Epithelial cell of esophagus (primary cell): ENCODE measurements around the gene KRTCAP2.

Source experiments
- DNase-seq: peaks from one replicate; pipeline ENCODE4 v3.0.0; 2010; ENCODE audit warnings: low read depth
- H3K4me3 ChIP-seq: 2 replicates; pipeline ENCODE4 v1.5.1; 2011; ENCODE audit warnings: mild to moderate bottlenecking, low read length, control low read depth
- TF ChIP-seq, protein P1 (sequence below): IDR thresholded peaks from 2 replicates; pipeline ENCODE4 v1.5.1; 2011; ENCODE audit warnings: low read depth, mild to moderate bottlenecking, low read length, control low read depth, inconsistent platforms; ENCODE audit not compliant: insufficient read depth; ENCODE audit errors: missing control alignments

The KRTCAP2 gene

DNA sequence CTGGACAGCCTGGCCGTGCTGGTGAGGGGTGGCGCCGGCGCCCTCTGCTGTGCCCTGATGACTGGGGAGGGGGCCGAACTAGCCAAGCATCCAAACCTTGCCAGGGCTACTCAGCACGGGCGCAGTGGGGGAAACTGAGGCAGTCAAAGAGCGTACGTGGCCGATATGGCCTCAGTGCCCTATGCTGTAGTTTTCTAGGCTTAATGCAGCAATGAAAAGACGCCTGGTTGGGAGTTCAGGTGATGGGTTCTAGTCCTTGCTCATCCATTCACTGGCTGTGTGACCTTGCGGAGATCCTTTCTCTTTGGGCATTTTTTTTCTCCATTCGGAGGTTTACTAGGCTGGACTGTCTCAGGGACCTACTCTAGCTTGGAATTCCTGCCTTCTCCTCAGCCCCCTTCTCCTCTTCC, 36.2 kb upstream of the KRTCAP2 start:
- peak overlapping the region; percentile 60 for H3K4me3 ChIP-seq
- DNase-seq = no peak
- TF ChIP-seq, protein P1, sequence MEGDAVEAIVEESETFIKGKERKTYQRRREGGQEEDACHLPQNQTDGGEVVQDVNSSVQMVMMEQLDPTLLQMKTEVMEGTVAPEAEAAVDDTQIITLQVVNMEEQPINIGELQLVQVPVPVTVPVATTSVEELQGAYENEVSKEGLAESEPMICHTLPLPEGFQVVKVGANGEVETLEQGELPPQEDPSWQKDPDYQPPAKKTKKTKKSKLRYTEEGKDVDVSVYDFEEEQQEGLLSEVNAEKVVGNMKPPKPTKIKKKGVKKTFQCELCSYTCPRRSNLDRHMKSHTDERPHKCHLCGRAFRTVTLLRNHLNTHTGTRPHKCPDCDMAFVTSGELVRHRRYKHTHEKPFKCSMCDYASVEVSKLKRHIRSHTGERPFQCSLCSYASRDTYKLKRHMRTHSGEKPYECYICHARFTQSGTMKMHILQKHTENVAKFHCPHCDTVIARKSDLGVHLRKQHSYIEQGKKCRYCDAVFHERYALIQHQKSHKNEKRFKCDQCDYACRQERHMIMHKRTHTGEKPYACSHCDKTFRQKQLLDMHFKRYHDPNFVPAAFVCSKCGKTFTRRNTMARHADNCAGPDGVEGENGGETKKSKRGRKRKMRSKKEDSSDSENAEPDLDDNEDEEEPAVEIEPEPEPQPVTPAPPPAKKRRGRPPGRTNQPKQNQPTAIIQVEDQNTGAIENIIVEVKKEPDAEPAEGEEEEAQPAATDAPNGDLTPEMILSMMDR = no peak

DNA sequence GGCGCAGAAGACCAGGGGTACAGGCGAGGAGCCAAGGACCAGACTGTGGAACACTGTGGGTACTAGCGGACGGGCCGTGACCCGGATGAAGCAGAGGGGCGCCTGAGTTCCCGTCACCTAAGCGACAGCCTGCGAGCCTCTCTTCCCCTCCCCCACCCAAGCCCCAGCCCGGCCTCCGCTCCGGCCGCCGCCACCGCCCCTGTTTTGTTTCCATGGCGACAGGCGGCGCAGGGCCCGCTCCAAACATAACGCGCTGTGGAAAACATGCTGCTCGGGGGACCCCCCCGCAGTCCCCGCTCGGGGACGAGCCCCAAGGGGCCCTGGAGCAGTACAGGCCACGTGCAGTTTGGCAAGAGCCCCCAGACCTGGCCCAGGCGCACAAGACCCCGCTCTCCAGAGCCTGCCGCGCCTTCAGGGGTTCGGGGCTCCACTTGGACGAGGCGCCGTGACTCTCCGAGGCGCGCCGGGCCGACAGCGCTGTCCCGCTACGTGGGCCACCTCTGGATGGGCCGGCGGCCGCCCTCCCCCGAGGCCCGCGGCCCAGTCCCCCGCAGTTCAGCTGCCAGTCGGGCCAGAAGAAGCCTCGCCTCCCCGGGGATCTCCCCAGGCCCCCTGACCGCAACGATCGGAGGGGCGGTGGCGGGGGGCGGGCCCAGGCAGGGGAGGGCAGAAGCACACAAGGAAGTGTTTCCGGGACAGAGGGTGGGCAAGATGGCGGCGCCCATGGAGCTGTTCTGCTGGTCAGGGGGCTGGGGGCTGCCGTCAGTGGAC, 35.6 kb upstream of the KRTCAP2 start, which contains the start of gene MTX1:
TSS of gene MTX1 (plus strand) at position 155 of the 771 bp plus-strand sequence. CDS start at position 265, 110 bp downstream.
- peak; percentile 68 for DNase-seq
- peak within 1 kb of the TSS; percentile 60 for H3K4me3 ChIP-seq
- TF ChIP-seq, protein P1 = no peak

DNA sequence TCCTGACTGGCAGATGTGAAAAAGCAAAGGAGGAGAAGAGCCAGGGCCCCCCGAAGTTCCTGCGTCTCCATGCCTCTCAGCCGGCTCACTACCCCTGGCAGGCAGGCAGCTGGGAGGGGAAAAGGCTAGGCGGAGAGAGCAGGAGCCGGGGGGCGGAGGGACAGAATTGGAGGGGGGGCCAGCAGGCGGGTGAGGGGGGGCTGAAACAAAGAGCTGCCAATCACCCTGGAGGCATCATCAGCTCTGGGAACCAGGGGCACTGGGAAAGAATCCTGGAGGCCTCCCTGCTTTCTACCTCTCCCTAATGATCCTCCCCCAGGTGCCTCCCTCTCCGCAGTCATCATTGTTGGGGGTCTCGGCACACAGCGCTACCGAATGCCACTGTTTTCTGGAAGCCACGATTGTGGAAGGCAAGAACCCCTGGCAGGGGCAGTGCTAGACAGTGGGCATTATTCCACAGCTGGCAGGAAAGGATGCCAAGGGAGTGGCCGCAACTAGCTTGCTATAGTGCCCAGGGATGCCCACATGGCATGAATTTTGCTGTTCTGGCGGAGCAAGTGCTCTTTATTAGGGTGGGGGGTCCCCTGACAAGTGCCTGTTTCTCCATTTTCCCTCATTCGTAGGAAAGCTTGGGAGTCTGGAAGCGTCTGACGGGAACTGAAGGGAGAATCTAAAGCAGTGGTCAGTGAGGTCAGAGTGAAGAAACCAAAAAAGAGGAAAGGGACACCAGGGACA, 34.9 kb upstream of the KRTCAP2 start, which contains the start of gene THBS3:
TSS of gene THBS3 (minus strand) at position 92 of the 735 bp plus-strand sequence. CDS start at position 71, 21 bp downstream.
- H3K4me3 ChIP-seq = peak within 1 kb of the TSS; percentile 60
- TF ChIP-seq, protein P1 = no peak
- no peak for DNase-seq

DNA sequence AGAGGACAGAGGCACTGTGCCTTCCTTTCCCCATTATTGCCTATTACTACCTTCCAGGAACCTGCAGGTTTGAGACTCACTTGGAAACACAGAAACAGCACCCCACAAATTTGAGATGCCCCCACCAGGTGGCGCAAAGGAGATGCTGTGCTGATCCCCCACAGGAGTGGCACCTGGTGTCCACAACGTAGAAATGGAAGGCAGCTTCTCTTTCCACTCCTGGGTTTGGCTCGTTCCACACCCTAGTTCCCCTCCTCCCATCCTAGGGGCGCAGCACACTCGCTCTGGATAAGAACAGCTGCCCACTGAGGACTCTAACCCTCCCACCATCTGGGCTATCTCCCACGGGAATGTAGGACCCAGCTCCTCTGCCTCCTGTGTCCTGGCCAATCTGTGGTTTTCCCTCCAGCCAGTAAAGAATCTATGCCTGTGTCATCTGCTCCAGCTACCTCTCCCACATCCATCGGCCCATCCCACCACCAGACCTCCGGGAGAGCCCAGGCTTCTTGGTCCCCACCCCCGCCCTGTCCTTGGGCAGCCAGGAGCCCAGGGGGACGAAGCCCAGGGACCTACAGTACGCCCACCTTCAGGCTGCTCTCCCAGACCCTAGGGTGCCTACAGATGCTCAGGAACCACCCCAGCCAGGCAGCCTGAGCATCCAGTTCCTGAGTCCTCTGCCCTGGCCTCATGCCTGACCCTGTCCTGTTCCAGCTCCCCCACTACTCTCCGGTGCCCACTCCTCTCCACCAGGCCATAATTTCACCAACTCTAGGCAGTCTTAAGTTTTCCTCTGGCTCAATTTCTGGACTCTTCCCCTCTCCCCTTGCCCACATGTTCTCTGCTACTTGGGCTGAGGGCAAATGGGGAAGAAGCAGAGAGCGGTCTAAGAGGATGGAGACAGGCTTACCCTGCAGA, 34.0 kb upstream of the KRTCAP2 start:
- no peak overlapping the region for H3K4me3 ChIP-seq

DNA sequence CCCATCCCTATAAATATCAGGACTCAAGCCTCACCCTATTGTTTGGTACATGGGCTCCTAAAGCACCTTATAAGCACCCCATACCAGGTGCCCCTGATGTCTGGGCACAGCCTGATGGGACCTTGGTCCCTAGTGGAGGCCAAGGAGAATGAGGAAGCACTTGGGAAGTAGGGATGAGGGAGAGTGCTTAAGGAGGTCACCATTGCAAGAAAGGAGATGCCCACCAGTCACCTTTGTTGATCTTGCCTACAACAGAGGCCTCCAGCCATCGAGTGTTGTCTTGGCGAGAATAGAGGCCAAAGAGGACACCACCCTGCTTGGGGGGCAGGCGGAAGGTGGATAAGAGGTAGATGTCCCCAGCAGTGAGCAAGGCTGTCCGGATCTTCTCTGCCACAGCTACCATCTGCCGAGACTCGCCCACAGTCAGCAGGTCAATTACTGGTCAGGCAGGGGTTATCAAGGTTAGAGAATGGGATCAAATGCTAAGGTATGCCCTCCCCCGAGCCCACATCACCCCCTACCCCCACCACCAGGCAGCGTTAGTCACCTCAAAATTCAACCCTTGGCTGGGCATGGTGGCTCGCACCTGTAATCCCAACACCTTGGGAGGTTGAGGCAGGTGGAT, 33.0 kb upstream of the KRTCAP2 start:
- DNase-seq = no peak
- no peak overlapping the region for H3K4me3 ChIP-seq
- TF ChIP-seq, protein P1 = no peak

More for the DNA sequence above, 34.0 kb upstream of the KRTCAP2 start:
- TF ChIP-seq, protein P1 = peak; percentile 95
- DNase-seq = peak; percentile 87

DNA sequence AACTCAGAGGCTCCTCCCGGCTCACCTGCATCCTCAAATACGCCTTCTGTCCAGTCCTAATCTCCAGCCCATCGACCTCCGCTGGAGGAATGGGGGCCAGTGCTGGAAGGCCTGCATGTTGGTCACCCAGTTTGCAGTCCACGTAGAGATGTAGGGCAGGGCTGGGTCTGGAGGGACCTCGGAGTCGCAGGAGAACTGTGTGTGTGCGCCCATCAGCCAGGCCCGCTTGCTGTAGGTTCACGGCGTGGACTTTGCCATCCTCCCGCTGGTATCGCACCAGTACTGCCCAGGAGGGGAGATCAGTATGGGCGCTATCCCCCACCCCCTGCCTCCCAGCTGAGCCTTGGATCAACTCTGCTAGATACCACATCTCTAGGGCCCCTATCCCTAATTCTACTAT, 31.9 kb upstream of the KRTCAP2 start:
- TF ChIP-seq, protein P1 = no peak
- no peak for DNase-seq
- H3K4me3 ChIP-seq = no peak overlapping the region
